ENCODE data around the gene DUOXA2.
"Not testable (repeated sequence)": the region's sequence is repeated elsewhere in the genome, so short reads cannot be mapped to it uniquely, and the experiment has no call there.

Gene DUOXA2

GRCh38 chr15:45118131-45118588 lies 4.0 kb downstream of the DUOXA2 start:
- peak; percentile 75 for DNase-seq

- DNase-seq, result no peak
Observed at GRCh38 chr15:45118996-45119395, 4.9 kb downstream of the DUOXA2 start.

GRCh38 chr15:45120081-45120972 lies 6.2 kb downstream of the DUOXA2 start:
- no peak for DNase-seq

- DNase-seq, result no peak
Observed at GRCh38 chr15:45121020-45121419, 6.9 kb downstream of the DUOXA2 start.

- no peak for DNase-seq
Observed at GRCh38 chr15:45121706-45122417, 7.7 kb downstream of the DUOXA2 start.

- no peak for DNase-seq
Observed at GRCh38 chr15:45122719-45123118, 8.6 kb downstream of the DUOXA2 start.

- no peak for DNase-seq
Observed at GRCh38 chr15:45123397-45123796, 9.3 kb downstream of the DUOXA2 start.

- no peak for DNase-seq
Observed at GRCh38 chr15:45126535-45127158, 12.5 kb downstream of the DUOXA2 start.

GRCh38 chr15:45128971-45129639 lies 15.0 kb downstream of the DUOXA2 start:
- DNase-seq, result no peak

- DNase-seq, result peak; percentile 12
Observed at GRCh38 chr15:45129651-45130129, 15.6 kb downstream of the DUOXA2 start, which contains the start of the genes DUOX1 and DUOXA1. TSS of gene DUOX1 (plus strand) at chr15:45129994. CDS start at chr15:45131967, 1,973 bp downstream. TSS of gene DUOXA1 (minus strand) at chr15:45129879. CDS start at chr15:45123014, 6,865 bp downstream.

- DNase-seq, result no peak
Observed at GRCh38 chr15:45130291-45131000, 16.3 kb downstream of the DUOXA2 start.

- DNase-seq, result no peak
Observed at GRCh38 chr15:45131510-45131909, 17.4 kb downstream of the DUOXA2 start.

GRCh38 chr15:45132844-45133560 lies 18.9 kb downstream of the DUOXA2 start:
- no peak for DNase-seq

GRCh38 chr15:45133561-45133920 lies 19.4 kb downstream of the DUOXA2 start:
- DNase-seq, result no peak

- DNase-seq, result no peak
Observed at GRCh38 chr15:45134046-45134445, 19.9 kb downstream of the DUOXA2 start.

- no peak for DNase-seq
Observed at GRCh38 chr15:45134682-45135604, 20.8 kb downstream of the DUOXA2 start.

GRCh38 chr15:45135705-45136377 lies 21.7 kb downstream of the DUOXA2 start:
- DNase-seq, result not testable (repeated sequence)

- no peak for DNase-seq
Observed at GRCh38 chr15:45136378-45136764, 22.2 kb downstream of the DUOXA2 start.

GRCh38 chr15:45137703-45138102 lies 23.6 kb downstream of the DUOXA2 start:
- no peak for DNase-seq
